NCI-H2196 (cell line): ENCODE data around the gene SGTB.

Experiments used
- DNase-seq: peaks from one replicate; lab custom pipeline; 2025; ENCODE audit not compliant: unreplicated experiment; lab: John Stamatoyannopoulos, UW

The SGTB gene

GRCh38 chr5:65721720-65722574 is at the start of gene SGTB, which contains the start of gene NLN:
Gene SGTB (minus strand): TSS chr5:65722109. CDS start chr5:65720807, 1,302 bp downstream.
Gene NLN (plus strand): TSS chr5:65722205. CDS start chr5:65722374, 169 bp downstream.
- peak; percentile 40 for DNase-seq

- DNase-seq, result no peak
Observed at GRCh38 chr5:65771266-65771665, 49.4 kb upstream of the SGTB start.

GRCh38 chr5:65769539-65769938 is 47.6 kb upstream of the SGTB start:
- DNase-seq, result peak; percentile 33

GRCh38 chr5:65768723-65769346 is 46.9 kb upstream of the SGTB start:
- DNase-seq, result no peak

- DNase-seq, result no peak
Observed at GRCh38 chr5:65767565-65767964, 45.7 kb upstream of the SGTB start.

- DNase-seq, result no peak
Observed at GRCh38 chr5:65766781-65767180, 44.9 kb upstream of the SGTB start.

- DNase-seq, result no peak
Observed at GRCh38 chr5:65766175-65766574, 44.3 kb upstream of the SGTB start.

GRCh38 chr5:65765582-65765981 is 43.7 kb upstream of the SGTB start:
- DNase-seq, result no peak

- DNase-seq, result no peak
Observed at GRCh38 chr5:65762234-65762633, 40.3 kb upstream of the SGTB start.

GRCh38 chr5:65760504-65761275 is 38.8 kb upstream of the SGTB start:
- DNase-seq, result peak; percentile 12

GRCh38 chr5:65758546-65759144 is 36.7 kb upstream of the SGTB start:
- DNase-seq, result no peak

- no peak for DNase-seq
Observed at GRCh38 chr5:65753189-65753588, 31.3 kb upstream of the SGTB start.

GRCh38 chr5:65750938-65751337 is 29.0 kb upstream of the SGTB start:
- DNase-seq, result no peak

- DNase-seq, result no peak
Observed at GRCh38 chr5:65749956-65750355, 28.0 kb upstream of the SGTB start.

- no peak for DNase-seq
Observed at GRCh38 chr5:65749221-65749844, 27.4 kb upstream of the SGTB start.

- peak; percentile 9 for DNase-seq
Observed at GRCh38 chr5:65742565-65743231, 20.8 kb upstream of the SGTB start.

GRCh38 chr5:65739162-65739561 is 17.3 kb upstream of the SGTB start:
- DNase-seq, result no peak

- DNase-seq, result no peak
Observed at GRCh38 chr5:65738305-65738704, 16.4 kb upstream of the SGTB start.

- DNase-seq, result no peak
Observed at GRCh38 chr5:65737842-65738241, 15.9 kb upstream of the SGTB start.

- no peak for DNase-seq
Observed at GRCh38 chr5:65736011-65736410, 14.1 kb upstream of the SGTB start.
